ENCODE measurements around the gene FOXG1. TPM values are rescaled to one million over a fixed set of nuclear protein-coding genes. Genes with fewer than 3 reads are reported as not detected.

The FOXG1 gene
- total and polyA plus RNA-seq, 2 donors (not counting 3 experiments of a cell fraction or from before 2014, with no cell fraction given): not detected

- Histone ChIP-seq H3K27ac (ENCODE audit: insufficient read depth, low read depth, low read length) (no peak overlapping the region), H3K79me2 (ENCODE audit: control insufficient read depth, insufficient read depth, low read length) (no peaks in the 10 kb centered on the region), H2AFZ (ENCODE audit: low read depth, low read length) (no peak overlapping the region), H3K36me3 (ENCODE audit: control insufficient read depth in 2 of 2, extremely low read depth in 1 of 2, insufficient read depth in 2 of 2, low read length in 2 of 2) (no peaks in the 10 kb centered on the region), H4K20me1 (replicated peaks; ENCODE audit: control insufficient read depth, extremely low read depth, insufficient read depth, low read length) (no peaks in the 10 kb centered on the region), H3K27me3 (ENCODE audit: control insufficient read depth in 2 of 2, insufficient read depth in 2 of 2, low read length in 2 of 2) (peaks cover 60 to 87% of the 10 kb centered on the region in 2 experiments), H3K4me1 (ENCODE audit: control insufficient read depth, extremely low read depth, insufficient read depth, low read length) (peaks cover 5% of the 10 kb centered on the region), H3K9me1 (replicated peaks; ENCODE audit: control insufficient read depth, extremely low read depth, insufficient read depth, low read length) (no peaks in the 10 kb centered on the region), H3K9me3 (replicated peaks; ENCODE audit: control insufficient read depth, insufficient read depth, low read length) (no peaks in the 10 kb centered on the region), H3K4me3 (replicated peaks in 1 of 3; ENCODE audit: insufficient read depth in 1 of 3, low read depth in 1 of 3, low read length in 3 of 3) (no peak overlapping the region), H3K4me2 (ENCODE audit: insufficient read depth, low read length) (peak overlapping the region; percentile 44), H3K9ac (replicated peaks; ENCODE audit: extremely low read depth, insufficient read depth, low read length) (no peak overlapping the region)
- CTCF ChIA-PET: interaction anchor here (1.9 to 5.5 kb wide), 5 partner anchors 9 to 1449 kb away, joined by 5 to 34 read pairs (median 11); no protein-coding TSS in a partner anchor
- dilution Hi-C loops (cut with MboI; ENCODE audit: extremely low pct_ligation_motif_present, low sequenced_read_pairs): no loop called here
- TF ChIP-seq EZH2 (IDR thresholded peaks at IDR 0.05; ENCODE audit: borderline replicate concordance, low read depth, low read length, severe bottlenecking): peak; percentile 76
- TF ChIP-seq MAX (IDR thresholded peaks at IDR 0.05; ENCODE audit: insufficient read depth, insufficient read length): no peak
- no peak for TF ChIP-seq CTCF (IDR thresholded peaks at IDR 0.05; ENCODE audit: extremely low read depth in 1 of 2, insufficient read depth in 1 of 2, low read depth in 1 of 2, low read length in 2 of 2)
- no peak for FAIRE-seq
- no TSS peak for BruUV-seq (replicated peaks)
- intact Hi-C loops (cut with micrococcal nuclease): loop anchor here (10.0 kb wide), 1 partner anchor 1160 kb away; the partner anchor contains the start of gene PRKD1
- POLR2A ChIA-PET: no interaction called here
- DNase-seq (ENCODE audit: low read depth, low spot score): no peak
These were observed 1.3 kb upstream of the FOXG1 start for GRCh38 chr14:28765169-28765830.

Measured in endothelial cell of umbilical vein (primary cell).